ENCODE results near the gene SCRN1. TPM values are rescaled to one million over a fixed set of nuclear protein-coding genes. Genes with fewer than 3 reads are reported as not detected.

SCRN1 gene
- total RNA-seq, 2 donors from 2014 or later: 1.3 to 2.1 TPM

- ATAC-seq: no peak
- Mint-ChIP-seq H3K36me3 (no peaks in the 10 kb centered on the region), H3K9me3 (no peaks in the 10 kb centered on the region), H3K27ac (no peak overlapping the region)
- no peak for DNase-seq (ENCODE audit: low spot score in 2 of 2)
Observed at GRCh38 chr7:29873644-29874294, 115.8 kb downstream of the SCRN1 start.

GRCh38 chr7:29871787-29872398 lies 117.7 kb downstream of the SCRN1 start:
- H3K9me3 Mint-ChIP-seq: no peaks in the 10 kb centered on the region
- DNase-seq (ENCODE audit: low spot score in 2 of 2) (no peak), ATAC-seq (no peak)
- H3K27ac Mint-ChIP-seq: no peak overlapping the region
- no peaks in the 10 kb centered on the region for H3K36me3 Mint-ChIP-seq

Other genes with a start within 250 kb of the SCRN1 start
- gene WIPF3, start 183.3 kb downstream of the SCRN1 start, total RNA-seq: not detected
- 10 to 100 TPM in 1 of 2 donors, 1 to 10 TPM in 1; 7.9 to 12.3 TPM for gene FKBP14, start 36.9 kb upstream of the SCRN1 start, total RNA-seq
- 10 to 100 TPM; 10.2 to 20.1 TPM for gene PLEKHA8, start 38.6 kb upstream of the SCRN1 start, total RNA-seq
- gene MTURN, start 145.2 kb upstream of the SCRN1 start, total RNA-seq: 1 to 10 TPM; 4.7 to 8.1 TPM

Data from activated naive CD4-positive, alpha-beta T cell treated with anti-CD3 and anti-CD28 coated beads, Interleukin-2, amount 50 U/mL, for 72 hours (primary cell).